ENCODE data around the gene EHMT1.

DNA sequence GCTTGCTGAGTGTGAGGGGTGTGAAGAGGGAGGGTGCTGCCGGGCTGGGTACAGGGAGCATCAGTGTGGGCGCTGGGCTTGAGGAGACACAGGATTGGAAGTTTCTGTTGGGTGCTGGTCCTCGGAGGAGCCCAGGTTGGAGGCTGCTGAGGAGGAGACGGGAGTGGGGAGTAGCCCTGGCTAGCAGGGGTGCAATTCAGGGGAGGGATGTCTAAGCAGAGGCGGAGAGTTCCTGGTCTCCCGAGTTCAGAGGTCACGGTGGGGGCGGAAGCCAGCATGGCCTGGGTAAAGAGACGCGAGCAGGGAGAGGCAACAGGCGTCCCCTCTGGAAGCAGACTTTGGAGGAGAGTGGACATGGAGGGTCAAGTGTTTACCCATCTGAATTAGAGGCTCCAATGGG is 196.0 kb downstream of the EHMT1 start:
- TF ChIP-seq EZH2 (IDR thresholded peaks at IDR 0.05; ENCODE audit: low read depth, unreplicated experiment), result no peak
- TF ChIP-seq, protein P1, sequence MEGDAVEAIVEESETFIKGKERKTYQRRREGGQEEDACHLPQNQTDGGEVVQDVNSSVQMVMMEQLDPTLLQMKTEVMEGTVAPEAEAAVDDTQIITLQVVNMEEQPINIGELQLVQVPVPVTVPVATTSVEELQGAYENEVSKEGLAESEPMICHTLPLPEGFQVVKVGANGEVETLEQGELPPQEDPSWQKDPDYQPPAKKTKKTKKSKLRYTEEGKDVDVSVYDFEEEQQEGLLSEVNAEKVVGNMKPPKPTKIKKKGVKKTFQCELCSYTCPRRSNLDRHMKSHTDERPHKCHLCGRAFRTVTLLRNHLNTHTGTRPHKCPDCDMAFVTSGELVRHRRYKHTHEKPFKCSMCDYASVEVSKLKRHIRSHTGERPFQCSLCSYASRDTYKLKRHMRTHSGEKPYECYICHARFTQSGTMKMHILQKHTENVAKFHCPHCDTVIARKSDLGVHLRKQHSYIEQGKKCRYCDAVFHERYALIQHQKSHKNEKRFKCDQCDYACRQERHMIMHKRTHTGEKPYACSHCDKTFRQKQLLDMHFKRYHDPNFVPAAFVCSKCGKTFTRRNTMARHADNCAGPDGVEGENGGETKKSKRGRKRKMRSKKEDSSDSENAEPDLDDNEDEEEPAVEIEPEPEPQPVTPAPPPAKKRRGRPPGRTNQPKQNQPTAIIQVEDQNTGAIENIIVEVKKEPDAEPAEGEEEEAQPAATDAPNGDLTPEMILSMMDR (conservative IDR thresholded peaks at IDR 0.05; ENCODE audit: low read depth in 2 of 2), result no peak
- TF ChIP-seq, protein P2, sequence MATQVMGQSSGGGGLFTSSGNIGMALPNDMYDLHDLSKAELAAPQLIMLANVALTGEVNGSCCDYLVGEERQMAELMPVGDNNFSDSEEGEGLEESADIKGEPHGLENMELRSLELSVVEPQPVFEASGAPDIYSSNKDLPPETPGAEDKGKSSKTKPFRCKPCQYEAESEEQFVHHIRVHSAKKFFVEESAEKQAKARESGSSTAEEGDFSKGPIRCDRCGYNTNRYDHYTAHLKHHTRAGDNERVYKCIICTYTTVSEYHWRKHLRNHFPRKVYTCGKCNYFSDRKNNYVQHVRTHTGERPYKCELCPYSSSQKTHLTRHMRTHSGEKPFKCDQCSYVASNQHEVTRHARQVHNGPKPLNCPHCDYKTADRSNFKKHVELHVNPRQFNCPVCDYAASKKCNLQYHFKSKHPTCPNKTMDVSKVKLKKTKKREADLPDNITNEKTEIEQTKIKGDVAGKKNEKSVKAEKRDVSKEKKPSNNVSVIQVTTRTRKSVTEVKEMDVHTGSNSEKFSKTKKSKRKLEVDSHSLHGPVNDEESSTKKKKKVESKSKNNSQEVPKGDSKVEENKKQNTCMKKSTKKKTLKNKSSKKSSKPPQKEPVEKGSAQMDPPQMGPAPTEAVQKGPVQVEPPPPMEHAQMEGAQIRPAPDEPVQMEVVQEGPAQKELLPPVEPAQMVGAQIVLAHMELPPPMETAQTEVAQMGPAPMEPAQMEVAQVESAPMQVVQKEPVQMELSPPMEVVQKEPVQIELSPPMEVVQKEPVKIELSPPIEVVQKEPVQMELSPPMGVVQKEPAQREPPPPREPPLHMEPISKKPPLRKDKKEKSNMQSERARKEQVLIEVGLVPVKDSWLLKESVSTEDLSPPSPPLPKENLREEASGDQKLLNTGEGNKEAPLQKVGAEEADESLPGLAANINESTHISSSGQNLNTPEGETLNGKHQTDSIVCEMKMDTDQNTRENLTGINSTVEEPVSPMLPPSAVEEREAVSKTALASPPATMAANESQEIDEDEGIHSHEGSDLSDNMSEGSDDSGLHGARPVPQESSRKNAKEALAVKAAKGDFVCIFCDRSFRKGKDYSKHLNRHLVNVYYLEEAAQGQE (IDR thresholded peaks at IDR 0.05; ENCODE audit: unreplicated experiment), result no peak
- no peak for TF ChIP-seq POLR2AphosphoS5 (IDR thresholded peaks at IDR 0.05; ENCODE audit: low read depth)
- no peak for TF ChIP-seq CREB1 (CRISPR knock-in tag; IDR thresholded peaks at IDR 0.05; ENCODE audit: low read depth)
- TF ChIP-seq, protein P3, sequence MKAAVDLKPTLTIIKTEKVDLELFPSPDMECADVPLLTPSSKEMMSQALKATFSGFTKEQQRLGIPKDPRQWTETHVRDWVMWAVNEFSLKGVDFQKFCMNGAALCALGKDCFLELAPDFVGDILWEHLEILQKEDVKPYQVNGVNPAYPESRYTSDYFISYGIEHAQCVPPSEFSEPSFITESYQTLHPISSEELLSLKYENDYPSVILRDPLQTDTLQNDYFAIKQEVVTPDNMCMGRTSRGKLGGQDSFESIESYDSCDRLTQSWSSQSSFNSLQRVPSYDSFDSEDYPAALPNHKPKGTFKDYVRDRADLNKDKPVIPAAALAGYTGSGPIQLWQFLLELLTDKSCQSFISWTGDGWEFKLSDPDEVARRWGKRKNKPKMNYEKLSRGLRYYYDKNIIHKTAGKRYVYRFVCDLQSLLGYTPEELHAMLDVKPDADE (IDR thresholded peaks at IDR 0.05), result no peak
- no peak for TF ChIP-seq JUNB (IDR thresholded peaks at IDR 0.05; ENCODE audit: unreplicated experiment)
- no peak for TF ChIP-seq EZH2phosphoT487 (IDR thresholded peaks at IDR 0.05; ENCODE audit: unreplicated experiment)
- TF ChIP-seq STAT1 (IDR thresholded peaks at IDR 0.05; ENCODE audit: unreplicated experiment), result no peak
- no peak for TF ChIP-seq ZNF331 (CRISPR knock-in tag; IDR thresholded peaks at IDR 0.05; ENCODE audit: low read depth)
